HG03520 (cell line): Measurements from ENCODE around the gene NFE2L1.
"Not testable (repeated sequence)": the region's sequence is repeated elsewhere in the genome, so short reads cannot be mapped to it uniquely, and the experiment has no call there.

Experiments used
- ATAC-seq: cut with Tn5 transposase; IDR thresholded peaks from one replicate; pipeline ENCODE4 v1.9.1; 2021; ENCODE audit warnings: mild to moderate bottlenecking, moderate library complexity; ENCODE audit not compliant: unreplicated experiment

NFE2L1 gene

GRCh38 chr17:48066656-48067055 lies 18.5 kb downstream of the NFE2L1 start:
- no peak for ATAC-seq

DNA sequence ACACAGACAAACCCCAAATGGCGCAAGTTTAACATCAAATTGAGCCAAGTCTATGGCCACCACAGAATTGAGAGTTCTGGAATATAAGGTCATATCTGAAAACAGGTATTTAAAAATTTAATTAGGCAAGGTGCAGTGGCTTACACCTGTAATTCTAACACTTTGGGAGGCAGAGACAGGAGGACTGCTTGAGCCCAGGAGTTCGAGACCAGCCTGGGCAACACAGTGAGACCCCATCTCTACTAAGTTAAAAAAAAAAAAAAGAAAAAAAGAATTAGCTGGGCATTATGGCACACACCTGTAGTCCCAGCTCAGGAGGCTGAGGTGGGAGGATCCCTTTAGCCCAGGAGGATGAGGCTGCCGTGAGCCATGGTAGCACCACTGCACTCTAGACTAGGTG lies 19.1 kb downstream of the NFE2L1 start:
- ATAC-seq = no peak

DNA sequence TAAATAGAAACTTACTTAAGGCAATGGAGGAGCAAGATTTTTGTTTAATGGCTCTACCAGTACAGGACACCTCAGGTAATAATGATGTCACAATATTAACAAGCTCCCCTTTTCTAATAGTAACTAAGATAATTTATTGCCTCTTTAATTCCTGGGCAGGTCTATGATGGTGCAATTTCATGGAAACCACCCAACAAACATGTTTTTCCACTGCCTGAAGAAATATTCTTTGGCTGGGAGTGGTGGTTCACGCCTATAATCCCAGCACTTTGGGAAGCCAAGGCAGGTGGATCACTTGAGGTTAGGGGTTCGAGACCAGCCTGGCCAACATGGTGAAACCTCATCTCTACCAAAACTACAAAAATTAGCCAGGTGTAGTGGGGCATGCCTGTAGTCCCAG lies 19.6 kb downstream of the NFE2L1 start:
- not testable (repeated sequence) for ATAC-seq

GRCh38 chr17:48068491-48068961 lies 20.4 kb downstream of the NFE2L1 start:
- ATAC-seq = no peak

- ATAC-seq = no peak
These were observed 22.0 kb downstream of the NFE2L1 start for GRCh38 chr17:48070195-48070594.

- ATAC-seq = no peak
These were observed 23.5 kb downstream of the NFE2L1 start for GRCh38 chr17:48071654-48072053.

- ATAC-seq = not testable (repeated sequence)
These were observed 24.7 kb downstream of the NFE2L1 start for GRCh38 chr17:48072811-48073210.

DNA sequence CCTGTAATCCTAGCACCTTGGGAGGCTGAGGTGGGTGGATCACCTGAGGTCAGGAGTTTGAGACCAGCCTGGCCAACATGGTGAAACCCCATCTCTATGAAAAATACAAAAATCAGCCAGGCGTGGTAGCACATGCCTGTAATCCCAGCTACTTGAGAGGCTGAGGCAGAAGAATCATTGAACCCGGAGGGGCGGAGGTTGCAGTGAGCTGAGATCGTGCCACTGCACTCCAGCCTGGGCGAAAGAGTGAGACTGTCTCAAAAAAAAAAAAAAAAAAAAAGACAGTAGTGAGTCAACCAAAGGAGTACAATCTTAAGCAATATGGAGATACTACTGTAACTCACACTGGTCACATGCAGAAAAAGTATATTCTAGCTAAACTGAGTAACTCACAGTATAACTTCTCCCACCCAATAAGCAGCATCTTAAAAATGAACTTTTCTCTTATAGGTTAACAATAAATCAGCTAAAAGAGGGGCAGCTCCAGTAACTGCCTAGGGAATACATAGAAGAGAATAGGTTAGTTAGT lies 25.5 kb downstream of the NFE2L1 start:
- not testable (repeated sequence) for ATAC-seq

- ATAC-seq = no peak
These were observed 26.3 kb downstream of the NFE2L1 start for GRCh38 chr17:48074322-48075081.

- ATAC-seq = not testable (repeated sequence)
These were observed 29.0 kb downstream of the NFE2L1 start for GRCh38 chr17:48077152-48077551.

DNA sequence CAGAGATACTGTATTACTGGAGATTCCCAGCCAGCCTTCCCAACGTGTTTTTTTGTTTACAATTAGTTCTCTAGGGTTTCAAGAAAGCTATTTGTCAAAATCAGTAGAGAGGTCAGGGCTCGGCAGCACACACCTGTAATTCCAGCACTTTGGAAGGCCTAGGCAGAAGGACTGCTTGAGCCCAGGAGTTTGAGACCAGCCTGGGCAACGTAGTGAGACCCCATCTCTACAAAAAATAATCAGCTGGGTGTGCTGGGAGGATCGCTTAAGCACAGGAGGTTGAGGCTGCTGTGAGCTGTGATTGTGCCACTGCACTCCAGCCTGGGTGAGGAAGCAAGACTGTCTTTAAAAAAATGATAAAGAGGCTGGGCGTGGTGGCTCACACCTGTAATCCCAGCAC lies 33.7 kb downstream of the NFE2L1 start:
- no peak for ATAC-seq

DNA sequence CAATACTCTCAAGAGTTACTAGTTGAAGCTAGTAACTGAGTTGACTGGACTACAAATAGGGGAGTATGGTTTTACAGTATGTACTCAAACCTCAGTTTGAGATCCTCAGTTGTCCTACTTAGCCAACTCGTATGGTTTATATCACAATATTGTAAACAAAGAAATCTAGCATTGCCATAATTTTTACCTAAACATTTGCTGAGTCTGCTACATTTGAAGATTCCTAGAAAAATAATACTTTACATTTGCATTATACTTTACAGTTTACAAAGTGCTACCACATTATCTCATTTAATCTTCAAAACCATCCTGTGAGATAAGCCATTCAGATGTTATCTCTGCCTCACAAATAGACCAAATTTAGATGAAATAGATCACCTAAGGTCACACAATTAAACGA lies 36.8 kb downstream of the NFE2L1 start:
- ATAC-seq = no peak

DNA sequence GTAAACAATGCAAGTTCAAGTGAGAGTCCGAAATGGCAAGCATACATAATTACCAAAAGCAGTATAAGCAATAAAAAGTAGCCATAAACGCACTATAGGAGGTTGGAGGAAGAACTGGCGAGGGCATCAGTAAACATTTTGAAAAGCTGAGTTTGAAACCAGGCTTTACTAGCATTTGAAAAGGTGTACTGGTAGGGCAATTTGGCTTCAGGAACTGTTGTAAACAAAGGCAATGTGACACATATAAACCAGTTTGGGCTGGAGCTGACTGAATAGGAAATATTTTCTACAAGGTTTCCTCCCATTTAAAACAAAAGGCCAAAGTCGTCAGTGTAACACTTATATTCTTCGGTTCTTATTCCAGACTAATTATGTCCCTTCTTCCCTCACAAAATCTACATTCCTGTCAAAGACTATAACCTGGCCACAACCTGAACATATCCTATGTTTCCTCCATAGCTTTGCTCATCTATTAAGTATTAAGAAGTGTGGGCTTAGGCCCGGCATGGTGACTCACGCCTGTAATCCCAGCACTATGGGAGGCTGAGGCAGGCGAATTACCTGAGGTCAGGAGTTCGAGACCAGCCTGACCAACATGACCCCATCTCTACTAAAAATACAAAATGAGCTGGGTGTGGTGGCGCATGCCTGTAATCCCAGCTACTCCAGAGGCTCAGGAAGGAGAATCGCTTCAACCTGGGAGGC lies 45.3 kb downstream of the NFE2L1 start:
- no peak for ATAC-seq

GRCh38 chr17:48095611-48096010 lies 47.5 kb downstream of the NFE2L1 start:
- ATAC-seq = no peak

- no peak for ATAC-seq
These were observed 52.0 kb downstream of the NFE2L1 start for GRCh38 chr17:48100160-48100559.

DNA sequence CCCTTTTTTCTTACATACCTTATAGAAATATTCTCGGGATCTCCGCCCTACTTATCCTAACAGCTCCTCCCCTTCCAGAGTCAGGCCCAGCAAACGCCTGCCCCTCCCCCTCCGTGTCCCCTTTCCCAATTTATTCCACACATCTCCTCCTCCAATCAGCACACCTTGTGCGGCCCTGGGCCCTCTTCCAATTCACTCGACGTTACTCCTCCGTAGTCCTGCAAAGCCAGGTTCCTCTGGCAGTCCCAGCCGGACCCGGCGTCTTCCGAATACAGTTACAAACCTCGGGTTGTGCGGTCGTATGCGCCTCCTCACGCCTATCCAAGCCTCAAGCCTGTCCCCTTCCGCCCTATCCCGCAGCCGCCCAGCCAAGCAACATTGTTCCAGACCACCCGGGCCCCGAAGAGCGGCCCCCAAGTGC lies 52.4 kb downstream of the NFE2L1 start:
- no peak for ATAC-seq

DNA sequence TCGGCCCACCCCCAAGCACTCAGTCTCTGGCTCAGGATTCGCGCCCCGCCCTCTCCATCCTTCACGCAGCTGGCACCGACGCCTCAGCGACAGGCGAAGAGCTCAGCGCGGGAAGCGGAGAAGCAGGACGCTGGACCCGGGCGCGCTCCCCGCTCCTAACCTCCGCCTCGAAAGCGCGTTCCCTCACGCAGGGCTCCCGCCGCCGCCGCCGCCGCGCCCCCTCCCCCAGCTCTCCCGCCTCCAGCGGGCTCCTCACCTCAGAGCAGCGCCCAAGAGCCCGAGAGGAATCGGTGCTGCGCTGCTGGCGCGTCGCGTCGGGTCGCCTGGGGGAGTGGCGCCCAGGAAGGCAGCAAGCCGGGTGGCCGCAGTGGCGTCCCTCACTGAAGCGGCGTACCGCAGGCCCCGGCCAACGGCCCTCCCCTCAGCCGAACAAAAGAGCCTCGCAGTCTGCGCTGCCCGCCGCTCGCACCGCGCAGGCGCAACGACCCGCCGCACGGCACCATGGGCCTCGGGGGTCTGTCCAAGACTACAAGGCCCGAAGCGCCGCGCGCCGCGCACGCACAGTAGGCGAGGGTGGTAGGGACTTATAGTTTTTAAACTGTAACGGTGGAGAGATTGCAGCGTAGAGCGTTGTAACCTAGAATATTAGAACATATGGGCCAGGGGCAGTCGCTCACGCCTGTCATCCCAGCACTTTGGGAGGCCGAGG lies 53.0 kb downstream of the NFE2L1 start, which contains the start of gene CBX1:
CBX1 (minus strand) TSS at position 467 of the 709 bp plus-strand sequence. CDS start 24,474 bp downstream, outside the sequence.
- ATAC-seq = peak; percentile 80

GRCh38 chr17:48102043-48102750 lies 54.0 kb downstream of the NFE2L1 start:
- ATAC-seq = no peak

- no peak for ATAC-seq
These were observed 54.9 kb downstream of the NFE2L1 start for GRCh38 chr17:48102798-48103715.
